MM.1S (cell line): Measurements from ENCODE around the gene MRPL22.
A peak's percentile ranks its signal among the peaks of the same experiment; 100 is the strongest.
"Not testable (repeated sequence)": the region's sequence is repeated elsewhere in the genome, so short reads cannot be mapped to it uniquely, and the experiment has no call there.

Experiments
- DNase-seq: peaks from one replicate; pipeline ENCODE4 v3.0.0-alpha.2; 2015
- H2AFZ ChIP-seq: fragments of 300-600 bp; sonication (generic); 2 replicates; pipeline ENCODE4 v1.6.0; 2016; ENCODE audit warnings: antibody characterized with exemption, low read length
- H3F3A ChIP-seq: fragments of 300-600 bp; sonication (generic); 2 replicates; pipeline ENCODE4 v1.6.1; 2016; ENCODE audit warnings: mild to moderate bottlenecking, antibody characterized with exemption, low read length, moderate library complexity, mixed read lengths; ENCODE audit not compliant: insufficient read depth
- H3K27ac ChIP-seq: fragments of 300-600 bp; sonication (generic); 2 replicates; pipeline ENCODE4 v1.5.1; 2016; ENCODE audit warnings: mild to moderate bottlenecking, low read length
- H3K27me3 ChIP-seq: fragments of 300-600 bp; sonication (generic); replicated peaks from 2 replicates; pipeline ENCODE4 v1.6.0; 2016; ENCODE audit warnings: low read length; ENCODE audit not compliant: insufficient read depth
- H3K36me3 ChIP-seq: fragments of 300-600 bp; sonication (generic); replicated peaks from 2 replicates; pipeline ENCODE4 v1.6.1; 2016; ENCODE audit warnings: mild to moderate bottlenecking, low read length, mixed read lengths; ENCODE audit not compliant: insufficient read depth
- H3K4me1 ChIP-seq: fragments of 300-600 bp; sonication (generic); 2 replicates; pipeline ENCODE4 v1.6.1; 2016; ENCODE audit warnings: low read length, mixed read lengths
- H3K4me2 ChIP-seq: fragments of 300-600 bp; sonication (generic); 2 replicates; pipeline ENCODE4 v1.6.0; 2016; ENCODE audit warnings: low read depth, low read length
- H3K4me3 ChIP-seq: fragments of 300-600 bp; sonication (generic); 2 replicates; pipeline ENCODE4 v1.5.1; 2016; ENCODE audit warnings: low read length, mixed read lengths
- H3K79me2 ChIP-seq: fragments of 300-600 bp; sonication (generic); 2 replicates; pipeline ENCODE4 v1.6.1; 2016; ENCODE audit warnings: mixed run types, low read length, mixed read lengths
- H3K9ac ChIP-seq: fragments of 300-600 bp; sonication (generic); 2 replicates; pipeline ENCODE4 v1.6.1; 2016; ENCODE audit warnings: low read length, mixed read lengths
- H3K9me2 ChIP-seq: fragments of 300-600 bp; sonication (generic); replicated peaks from 2 replicates; pipeline ENCODE4 v1.6.1; 2016; ENCODE audit warnings: mild to moderate bottlenecking, low read length, mixed read lengths; ENCODE audit not compliant: insufficient read depth
- H3K9me3 ChIP-seq: fragments of 300-600 bp; sonication (generic); replicated peaks from 2 replicates; pipeline ENCODE4 v1.6.1; 2016; ENCODE audit warnings: mild to moderate bottlenecking, low read length, mixed read lengths; ENCODE audit not compliant: insufficient read depth
- H4K20me1 ChIP-seq: fragments of 300-600 bp; sonication (generic); 2 replicates; pipeline ENCODE4 v1.6.1; 2016; ENCODE audit warnings: mild to moderate bottlenecking, low read length, moderate library complexity, mixed read lengths; ENCODE audit not compliant: insufficient read depth
- EZH2 ChIP-seq: fragments of 300-600 bp; sonication (generic); optimal IDR thresholded peaks from 2 replicates; pipeline ENCODE3; 2017; ENCODE audit warnings: low read depth, mild to moderate bottlenecking, antibody characterized with exemption, low read length, mixed read lengths
- EZH2phosphoT487 ChIP-seq: fragments of 300-600 bp; sonication (generic); IDR thresholded peaks from 2 replicates; pipeline ENCODE4 v1.6.1; 2018; ENCODE audit warnings: antibody characterized with exemption, low read length
- TF ChIP-seq, protein P1 (sequence below): fragments of 300-600 bp; sonication (generic); IDR thresholded peaks from 2 replicates; pipeline ENCODE4 v1.5.1; 2016; ENCODE audit warnings: antibody characterized with exemption, low read length, mixed read lengths

The MRPL22 gene

DNA sequence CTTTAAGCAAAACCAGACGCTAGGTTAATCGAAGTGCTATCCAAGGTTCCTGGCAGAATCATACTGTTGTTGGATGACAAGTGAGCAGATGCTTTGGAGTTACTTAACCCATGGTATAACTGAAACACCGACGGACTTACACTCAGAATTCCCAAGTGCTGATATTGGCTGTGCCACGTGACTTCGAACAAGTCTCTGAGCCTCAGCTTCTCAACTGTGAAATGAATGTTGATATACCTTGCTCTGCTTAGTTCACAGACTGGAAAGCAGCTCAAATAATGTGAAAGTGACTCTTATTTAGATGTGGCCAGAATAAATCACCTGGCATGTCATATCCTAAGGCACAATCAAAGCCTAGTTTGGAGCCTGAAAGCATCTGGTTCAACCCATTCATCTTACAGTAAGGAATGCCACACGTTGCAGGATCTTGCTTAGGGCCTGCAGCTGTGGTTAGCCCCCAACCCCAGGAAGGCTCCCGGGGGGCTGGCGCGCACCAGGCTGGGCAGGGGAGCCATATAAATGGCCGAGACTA lies 3.6 kb upstream of the MRPL22 start:
- DNase-seq = no peak
- no peak for TF ChIP-seq EZH2
- TF ChIP-seq, protein P1, sequence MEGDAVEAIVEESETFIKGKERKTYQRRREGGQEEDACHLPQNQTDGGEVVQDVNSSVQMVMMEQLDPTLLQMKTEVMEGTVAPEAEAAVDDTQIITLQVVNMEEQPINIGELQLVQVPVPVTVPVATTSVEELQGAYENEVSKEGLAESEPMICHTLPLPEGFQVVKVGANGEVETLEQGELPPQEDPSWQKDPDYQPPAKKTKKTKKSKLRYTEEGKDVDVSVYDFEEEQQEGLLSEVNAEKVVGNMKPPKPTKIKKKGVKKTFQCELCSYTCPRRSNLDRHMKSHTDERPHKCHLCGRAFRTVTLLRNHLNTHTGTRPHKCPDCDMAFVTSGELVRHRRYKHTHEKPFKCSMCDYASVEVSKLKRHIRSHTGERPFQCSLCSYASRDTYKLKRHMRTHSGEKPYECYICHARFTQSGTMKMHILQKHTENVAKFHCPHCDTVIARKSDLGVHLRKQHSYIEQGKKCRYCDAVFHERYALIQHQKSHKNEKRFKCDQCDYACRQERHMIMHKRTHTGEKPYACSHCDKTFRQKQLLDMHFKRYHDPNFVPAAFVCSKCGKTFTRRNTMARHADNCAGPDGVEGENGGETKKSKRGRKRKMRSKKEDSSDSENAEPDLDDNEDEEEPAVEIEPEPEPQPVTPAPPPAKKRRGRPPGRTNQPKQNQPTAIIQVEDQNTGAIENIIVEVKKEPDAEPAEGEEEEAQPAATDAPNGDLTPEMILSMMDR = no peak
- no peak for TF ChIP-seq EZH2phosphoT487
- Histone ChIP-seq H3K79me2 (peaks cover 51% of the 10 kb centered on the region), H3K9me2 (no peaks in the 10 kb centered on the region), H3K9ac (peak overlapping the region; percentile 82), H3K27me3 (no peaks in the 10 kb centered on the region), H3K9me3 (no peaks in the 10 kb centered on the region), H2AFZ (peak overlapping the region; percentile 91), H3K4me2 (peak overlapping the region; percentile 87), H3K27ac (peak overlapping the region; percentile 24; the same call in 1 of the 2 replicates), H3K36me3 (no peaks in the 10 kb centered on the region), H3K4me1 (peaks cover 9% of the 10 kb centered on the region), H4K20me1 (no peaks in the 10 kb centered on the region), H3K4me3 (peak overlapping the region; percentile 95), H3F3A (no peaks in the 10 kb centered on the region; the same call in 1 of the 2 replicates)

GRCh38 chr5:154937718-154938466 lies 3.0 kb upstream of the MRPL22 start, which contains the start of gene GEMIN5:
Gene GEMIN5 (minus strand): TSS chr5:154938211. CDS start chr5:154938133, 78 bp downstream.
- peak within 1 kb of the TSS; percentile 95 for H3K4me3 ChIP-seq
- TF ChIP-seq, protein P1 = no peak
- TF ChIP-seq EZH2phosphoT487 = no peak
- TF ChIP-seq EZH2 = no peak
- peak within 1 kb of the TSS; percentile 87 for H3K4me2 ChIP-seq
- no peaks in the 10 kb centered on the region for H3K9me2 ChIP-seq
- no peaks in the 10 kb centered on the region for H3K36me3 ChIP-seq
- peaks cover 16% of the 10 kb centered on the region for H3K4me1 ChIP-seq
- H3K27ac ChIP-seq = peak within 1 kb of the TSS; percentile 24; the same call in 1 of the 2 replicates
- H3K9me3 ChIP-seq = no peaks in the 10 kb centered on the region
- no peaks in the 10 kb centered on the region; the same call in 1 of the 2 replicates for H3F3A ChIP-seq
- peak within 1 kb of the TSS; percentile 91 for H2AFZ ChIP-seq
- no peaks in the 10 kb centered on the region for H3K27me3 ChIP-seq
- DNase-seq = peak; percentile 94
- H3K9ac ChIP-seq = peak within 1 kb of the TSS; percentile 82
- H3K79me2 ChIP-seq = peaks cover 57% of the 10 kb centered on the region
- H4K20me1 ChIP-seq = no peaks in the 10 kb centered on the region

- not testable (repeated sequence) for H3K9me2 ChIP-seq, DNase-seq, H3K4me3 ChIP-seq, H4K20me1 ChIP-seq, H3K27me3 ChIP-seq, H3K36me3 ChIP-seq, H3K4me2 ChIP-seq, H3K9ac ChIP-seq, H3K27ac ChIP-seq, H3K9me3 ChIP-seq, H3F3A ChIP-seq
- peaks cover 67% of the 10 kb centered on the region for H3K79me2 ChIP-seq
- peak overlapping the region; percentile 3; the same call in 1 of the 2 replicates for H2AFZ ChIP-seq
- peaks cover 18% of the 10 kb centered on the region for H3K4me1 ChIP-seq
These were observed 1.5 kb upstream of the MRPL22 start for GRCh38 chr5:154939387-154939786.
